ENCODE data around the gene OCIAD1. TPM values are rescaled to one million over a fixed set of nuclear protein-coding genes. Genes with fewer than 3 reads are reported as not detected.

The OCIAD1 gene
- total RNA-seq, 1 experiment from 2014 or later, result 61.0 TPM

DNA sequence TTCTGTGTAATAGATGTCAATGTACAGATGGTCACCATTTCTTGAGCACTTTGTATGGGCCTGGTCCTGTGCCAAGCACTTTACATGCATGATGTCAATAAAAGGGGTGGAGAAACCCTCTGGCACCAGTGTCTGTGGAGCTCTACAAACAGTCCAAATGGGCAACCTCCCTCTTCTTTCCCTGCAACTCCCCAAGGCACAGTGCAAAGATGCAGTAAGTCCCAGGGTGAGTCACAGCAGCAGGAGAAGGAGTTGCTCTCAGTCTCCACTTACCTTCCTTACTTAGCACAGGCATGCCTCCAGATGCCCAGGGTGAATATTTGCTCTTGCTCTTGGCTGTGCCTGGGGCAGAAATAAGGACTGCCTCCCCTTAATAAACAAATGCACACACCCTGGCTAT is 71.4 kb downstream of the OCIAD1 start:
- H3K4me3 ChIP-seq (ENCODE audit: low read length), result no peak overlapping the region
- H2AFZ ChIP-seq (ENCODE audit: low read length), result no peak overlapping the region
- intact Hi-C loops (cut with micrococcal nuclease), result loop anchor here (10.0 kb wide), 1 partner anchor 47 kb away; no protein-coding TSS in a partner anchor
- DNase-seq (peak; percentile 18), ATAC-seq (no peak)
- no peaks in the 10 kb centered on the region for H3K9me2 ChIP-seq (replicated peaks; ENCODE audit: low read length)
- TF ChIP-seq EZH2 (IDR thresholded peaks at IDR 0.05; ENCODE audit: low read length, unreplicated experiment) (no peak), EZH2phosphoT487 (IDR thresholded peaks at IDR 0.05; ENCODE audit: borderline replicate concordance, low read length) (no peak)
- TF ChIP-seq, protein P1, sequence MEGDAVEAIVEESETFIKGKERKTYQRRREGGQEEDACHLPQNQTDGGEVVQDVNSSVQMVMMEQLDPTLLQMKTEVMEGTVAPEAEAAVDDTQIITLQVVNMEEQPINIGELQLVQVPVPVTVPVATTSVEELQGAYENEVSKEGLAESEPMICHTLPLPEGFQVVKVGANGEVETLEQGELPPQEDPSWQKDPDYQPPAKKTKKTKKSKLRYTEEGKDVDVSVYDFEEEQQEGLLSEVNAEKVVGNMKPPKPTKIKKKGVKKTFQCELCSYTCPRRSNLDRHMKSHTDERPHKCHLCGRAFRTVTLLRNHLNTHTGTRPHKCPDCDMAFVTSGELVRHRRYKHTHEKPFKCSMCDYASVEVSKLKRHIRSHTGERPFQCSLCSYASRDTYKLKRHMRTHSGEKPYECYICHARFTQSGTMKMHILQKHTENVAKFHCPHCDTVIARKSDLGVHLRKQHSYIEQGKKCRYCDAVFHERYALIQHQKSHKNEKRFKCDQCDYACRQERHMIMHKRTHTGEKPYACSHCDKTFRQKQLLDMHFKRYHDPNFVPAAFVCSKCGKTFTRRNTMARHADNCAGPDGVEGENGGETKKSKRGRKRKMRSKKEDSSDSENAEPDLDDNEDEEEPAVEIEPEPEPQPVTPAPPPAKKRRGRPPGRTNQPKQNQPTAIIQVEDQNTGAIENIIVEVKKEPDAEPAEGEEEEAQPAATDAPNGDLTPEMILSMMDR (conservative IDR thresholded peaks at IDR 0.05; ENCODE audit: low read depth, low read length), result no peak
- no peak overlapping the region for H3K9ac ChIP-seq (ENCODE audit: low read length)
- no peaks in the 10 kb centered on the region for H3K9me3 ChIP-seq (ENCODE audit: low read length)
- no peak overlapping the region for H3K27ac ChIP-seq (ENCODE audit: low read length)
- no peak overlapping the region for H3K4me2 ChIP-seq (ENCODE audit: low read length)
- H3K27me3 ChIP-seq (ENCODE audit: low read length), result no peaks in the 10 kb centered on the region
- ChIA-PET CTCF (no interaction called here), POLR2A (ENCODE audit: unreplicated experiment) (interaction anchor here (0.7 kb wide), 1 partner anchor 48 kb away, joined by 3 read pairs; no protein-coding TSS in a partner anchor)
- peaks cover 31% of the 10 kb centered on the region for H3K4me1 ChIP-seq (ENCODE audit: insufficient read depth, low read length)
- H3F3A ChIP-seq (ENCODE audit: low read length, unreplicated experiment), result no peaks in the 10 kb centered on the region
- peaks cover 31% of the 10 kb centered on the region for H3K79me2 ChIP-seq (ENCODE audit: low read length)
- BruUV-seq (replicated peaks), result no TSS peak
- H4K20me1 ChIP-seq (ENCODE audit: low read length), result no peaks in the 10 kb centered on the region
- peaks cover 25% of the 10 kb centered on the region for H3K36me3 ChIP-seq (ENCODE audit: low read depth, low read length)

DNA sequence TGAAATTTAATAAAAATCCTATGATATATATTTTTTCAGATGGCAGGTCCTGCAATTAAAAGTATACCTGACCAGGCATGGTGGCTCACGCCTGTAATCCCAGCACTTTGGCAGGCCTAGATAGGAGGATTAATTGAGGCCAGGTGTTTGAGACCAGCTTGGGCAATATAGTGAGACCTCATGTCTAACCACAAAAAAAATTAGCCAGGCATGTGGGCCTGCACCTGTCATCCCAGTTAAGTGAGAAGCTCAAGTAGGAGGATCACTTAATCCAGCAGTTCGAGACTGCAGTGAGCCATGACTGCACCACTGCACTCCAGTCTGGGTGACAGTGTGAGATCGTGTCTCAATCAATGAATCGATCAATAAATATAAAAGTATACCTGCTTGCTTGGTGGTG is 73.2 kb downstream of the OCIAD1 start:
- POLR2A ChIA-PET (ENCODE audit: unreplicated experiment), result no interaction called here
- no peak overlapping the region for H3K4me3 ChIP-seq (ENCODE audit: low read length)
- H3K9me2 ChIP-seq (replicated peaks; ENCODE audit: low read length), result no peaks in the 10 kb centered on the region
- peaks cover 31% of the 10 kb centered on the region for H3K79me2 ChIP-seq (ENCODE audit: low read length)
- H3K4me1 ChIP-seq (ENCODE audit: insufficient read depth, low read length), result peaks cover 45% of the 10 kb centered on the region
- CTCF ChIA-PET, result no interaction called here
- H3K4me2 ChIP-seq (ENCODE audit: low read length), result peak overlapping the region; percentile 96; the same call in 1 of the 2 replicates
- BruUV-seq (replicated peaks), result no TSS peak
- no peaks in the 10 kb centered on the region for H3K9me3 ChIP-seq (ENCODE audit: low read length)
- H2AFZ ChIP-seq (ENCODE audit: low read length), result no peak overlapping the region
- TF ChIP-seq EZH2phosphoT487 (IDR thresholded peaks at IDR 0.05; ENCODE audit: borderline replicate concordance, low read length) (no peak), EZH2 (IDR thresholded peaks at IDR 0.05; ENCODE audit: low read length, unreplicated experiment) (no peak)
- TF ChIP-seq, protein P1 (conservative IDR thresholded peaks at IDR 0.05; ENCODE audit: low read depth, low read length), result no peak
- H3K9ac ChIP-seq (ENCODE audit: low read length), result no peak overlapping the region
- no peak for ATAC-seq
- no peak for DNase-seq
- intact Hi-C loops (cut with micrococcal nuclease), result loop anchor here (10.0 kb wide), 1 partner anchor 49 kb away; no protein-coding TSS in a partner anchor
- H3F3A ChIP-seq (ENCODE audit: low read length, unreplicated experiment), result no peaks in the 10 kb centered on the region
- no peaks in the 10 kb centered on the region for H4K20me1 ChIP-seq (ENCODE audit: low read length)
- no peaks in the 10 kb centered on the region for H3K27me3 ChIP-seq (ENCODE audit: low read length)
- no peak overlapping the region for H3K27ac ChIP-seq (ENCODE audit: low read length)
- peaks cover 19% of the 10 kb centered on the region for H3K36me3 ChIP-seq (ENCODE audit: low read depth, low read length)

- H3K9ac ChIP-seq (ENCODE audit: low read length), result no peak overlapping the region
- H3K27me3 ChIP-seq (ENCODE audit: low read length), result no peaks in the 10 kb centered on the region
- peaks cover 19% of the 10 kb centered on the region for H3K36me3 ChIP-seq (ENCODE audit: low read depth, low read length)
- TF ChIP-seq, protein P1 (conservative IDR thresholded peaks at IDR 0.05; ENCODE audit: low read depth, low read length), result no peak
- H3K27ac ChIP-seq (ENCODE audit: low read length), result no peak overlapping the region
- H4K20me1 ChIP-seq (ENCODE audit: low read length), result no peaks in the 10 kb centered on the region
- CTCF ChIA-PET, result no interaction called here
- H3K4me2 ChIP-seq (ENCODE audit: low read length), result peak overlapping the region; percentile 96
- H3F3A ChIP-seq (ENCODE audit: low read length, unreplicated experiment), result no peaks in the 10 kb centered on the region
- BruUV-seq (replicated peaks), result no TSS peak
- intact Hi-C loops (cut with micrococcal nuclease), result loop anchor here (5.0 to 10.0 kb wide), 2 partner anchors 50 to 127 kb away; no protein-coding TSS in a partner anchor
- POLR2A ChIA-PET (ENCODE audit: unreplicated experiment), result no interaction called here
- ATAC-seq (no peak), DNase-seq (no peak)
- H3K4me1 ChIP-seq (ENCODE audit: insufficient read depth, low read length), result peaks cover 45% of the 10 kb centered on the region
- no peaks in the 10 kb centered on the region for H3K9me2 ChIP-seq (replicated peaks; ENCODE audit: low read length)
- H3K79me2 ChIP-seq (ENCODE audit: low read length), result peaks cover 31% of the 10 kb centered on the region
- H3K9me3 ChIP-seq (ENCODE audit: low read length), result no peaks in the 10 kb centered on the region
- H2AFZ ChIP-seq (ENCODE audit: low read length), result no peak overlapping the region
- H3K4me3 ChIP-seq (ENCODE audit: low read length), result peak overlapping the region; percentile 94; the same call in 1 of the 2 replicates
Observed at GRCh38 chr4:48904541-48905142, 73.8 kb downstream of the OCIAD1 start.
